GM12878 (cell line): Measurements from ENCODE around the gene C9orf78. TPM values are rescaled to one million over a fixed set of nuclear protein-coding genes. Genes with fewer than 3 reads are reported as not detected.
A peak's percentile ranks its signal among the peaks of the same experiment; 100 is the strongest.

ENCODE experiments used
- ATAC-seq: fragments of 200-7000 bp; cut with Tn5 transposase; 3 replicates; pipeline ENCODE4 v1.9.1; 2020; ENCODE audit warnings: mild to moderate bottlenecking, moderate library complexity
- BruUV-seq: library from RNA; stranded (reverse); fragments of 400-500 nt; replicated peaks from 2 replicates; lab custom pipeline; 2021; lab: Mats Ljungman, UMichigan
- CTCF ChIA-PET: fragments of 300-600 bp; sonication (Branson Sonifier 250); formaldehyde crosslinking; extraction: SDS; loops from one replicate; lab custom pipeline; 2021; ENCODE audit warnings: inconsistent platforms; lab: Yijun Ruan, JAX
- POLR2A ChIA-PET: fragments of 350-600 bp; formaldehyde crosslinking; extraction: SDS; loops from one replicate; lab custom pipeline; 2021; ENCODE audit warnings: inconsistent platforms; lab: Charles Lee
- RAD21 ChIA-PET: fragments of 300-600 bp; sonication (Branson Sonifier 250); formaldehyde crosslinking; loops from one replicate; lab custom pipeline; 2023; ENCODE audit warnings: antibody characterized with exemption; ENCODE audit not compliant: unreplicated experiment; lab: Charles Lee
- SMC1A ChIA-PET: fragments of 300-600 bp; sonication (Branson Sonifier 250); formaldehyde crosslinking; loops from one replicate; lab custom pipeline; 2023; ENCODE audit not compliant: unreplicated experiment, uncharacterized antibody; lab: Charles Lee
- DNase-seq: peaks from one replicate; pipeline ENCODE4 v3.0.0-alpha.2; 2011; ENCODE audit warnings: low read depth, low spot score
- FAIRE-seq: peaks from 3 replicates; lab custom pipeline; 2011; peaks lifted over from hg19 to GRCh38; lab: Jason Lieb, UNC
- H2AFZ ChIP-seq: 2 replicates; pipeline ENCODE4 v1.6.0; 2011; ENCODE audit warnings: low read depth, low read length, control low read depth; ENCODE audit not compliant: control insufficient read depth
- H3K27ac ChIP-seq: 2 replicates; pipeline ENCODE4 v1.5.1; 2011; ENCODE audit warnings: control low read depth; ENCODE audit not compliant: control insufficient read depth, insufficient read depth
- H3K27me3 ChIP-seq, 2 experiments: replicated peaks in 1 of 2; 2 replicates each; pipeline versions ENCODE4 v1.6.0 to v1.6.1; 2011; ENCODE audit warnings: low read length in 1 of 2; ENCODE audit not compliant: control insufficient read depth in 2 of 2, insufficient read depth in 2 of 2
- H3K36me3 ChIP-seq, 2 experiments: 2 replicates each; pipeline ENCODE4 v1.5.1; 2011; ENCODE audit warnings: low read length in 1 of 2; ENCODE audit not compliant: control insufficient read depth in 2 of 2, insufficient read depth in 2 of 2
- H3K4me1 ChIP-seq: 2 replicates; pipeline ENCODE4 v1.6.1; 2011; ENCODE audit warnings: mild to moderate bottlenecking, low read length, moderate library complexity, mixed read lengths; ENCODE audit not compliant: control insufficient read depth, insufficient read depth
- H3K4me2 ChIP-seq: 2 replicates; pipeline ENCODE4 v1.6.0; 2011; ENCODE audit warnings: control low read depth; ENCODE audit not compliant: control insufficient read depth, insufficient read depth
- H3K4me3 ChIP-seq: fragments of 200-600 bp; sonication (generic); 2 replicates; pipeline ENCODE4 v1.5.1; 2016
- H3K79me2 ChIP-seq: 2 replicates; pipeline ENCODE4 v1.6.0; 2011; ENCODE audit warnings: low read length; ENCODE audit not compliant: control insufficient read depth, insufficient read depth
- H3K9ac ChIP-seq: 2 replicates; pipeline ENCODE4 v1.8.0; 2011; ENCODE audit warnings: low read length, control low read depth, mixed read lengths; ENCODE audit not compliant: control insufficient read depth, insufficient read depth
- H3K9me3 ChIP-seq: replicated peaks from 3 replicates; pipeline ENCODE4 v1.5.1; 2011; ENCODE audit warnings: mild to moderate bottlenecking, low read length; ENCODE audit not compliant: control insufficient read depth, insufficient read depth
- H4K20me1 ChIP-seq: 2 replicates; pipeline ENCODE4 v1.6.0; 2011; ENCODE audit not compliant: control insufficient read depth, insufficient read depth
- CTCF ChIP-seq, 3 experiments: IDR thresholded peaks in 2 of 3; conservative IDR thresholded peaks in 1 of 3; 2 replicates each; pipeline ENCODE4 v1.5.1; 2011; ENCODE audit warnings: low read depth in 3 of 3, low read length in 3 of 3, mild to moderate bottlenecking in 3 of 3, control low read depth in 2 of 3, moderate library complexity in 2 of 3, inconsistent platforms in 1 of 3, mixed read lengths in 1 of 3; ENCODE audit not compliant: control insufficient read depth in 2 of 3, insufficient read depth in 1 of 3; ENCODE audit errors: extremely low read depth in 1 of 3
- JUNB ChIP-seq: IDR thresholded peaks from 2 replicates; pipeline ENCODE4 v1.6.1; 2016; ENCODE audit warnings: antibody characterized with exemption, mild to moderate bottlenecking
- MTA3 ChIP-seq: IDR thresholded peaks from 2 replicates; pipeline ENCODE4 v1.6.1; 2012; ENCODE audit warnings: low read length, inconsistent platforms, borderline replicate concordance
- POLR2A ChIP-seq: IDR thresholded peaks from 2 replicates; pipeline ENCODE4 v1.6.1; 2011; ENCODE audit warnings: low read depth, mild to moderate bottlenecking, low read length
- RB1 ChIP-seq: fragments of 450-650 bp; formaldehyde crosslinking; IDR thresholded peaks from 2 replicates; pipeline ENCODE4 v1.6.1; 2017; ENCODE audit warnings: mild to moderate bottlenecking, borderline replicate concordance
- SUPT20H ChIP-seq: IDR thresholded peaks from 2 replicates; pipeline ENCODE4 v1.6.1; 2011; ENCODE audit warnings: low read depth, mild to moderate bottlenecking, low read length, moderate library complexity, borderline replicate concordance; ENCODE audit not compliant: control insufficient read depth
- TAF1 ChIP-seq: IDR thresholded peaks from 2 replicates; pipeline ENCODE4 v1.6.1; 2011; ENCODE audit warnings: mild to moderate bottlenecking, low read depth, low read length, borderline replicate concordance
- ZBTB4 ChIP-seq: fragments of 450-650 bp; formaldehyde crosslinking; IDR thresholded peaks from 2 replicates; pipeline ENCODE4 v1.4.0; 2022; ENCODE audit warnings: mild to moderate bottlenecking, moderate library complexity
- WGBS: methylation state at CpG from one replicate; pipeline ENCODE4 v1.1.6; 2016; ENCODE audit warnings: low lambda C conversion rate; ENCODE audit not compliant: insufficient replicate concordance, insufficient coverage; ENCODE audit errors: missing lambda C conversion rate; 5-methylcytosine and 5-hydroxymethylcytosine counted together
- in situ Hi-C: fragments of 300-500 bp; cut with MboI; formaldehyde crosslinking; loops from 9 replicates; pipeline ENCODE4 v1.14.3; 2018; ENCODE audit warnings: mixed read lengths
- intact Hi-C: fragments of 100-400 bp; cut with micrococcal nuclease; formaldehyde crosslinking; loops from one replicate; pipeline ENCODE4 v1.14.2; 2022; ENCODE audit not compliant: unreplicated experiment
- polyA plus RNA-seq, 11 experiments: library from polyadenylated mRNA; depleted of rRNA in 4 of 11; unstranded in 6 of 11; stranded (reverse) in 5 of 11; fragments of >200 nt; fragmentation: Nextera tagmentation in 4 of 11; fragmentation: Illumina TruSeq in 1 of 11; extraction: Ambion mirVana in 4 of 11; extraction: Trizol in 1 of 11; gene quantifications; 1 replicate in 1 of 11; 2 replicates in 10 of 11; pipeline versions ENCODE4 v1.2.1 to v1.2.3, GENCODE V29; 2011 to 2016; ENCODE audit warnings: inconsistent platforms in 2 of 11, missing spikeins in 2 of 11, low read depth in 1 of 11
- total RNA-seq, 4 experiments: library from RNA; depleted of rRNA in 3 of 4; stranded (reverse); fragments of >200 nt in 3 of 4; fragmentation: Illumina TruSeq in 1 of 4; extraction: Trizol in 1 of 4; gene quantifications; 2 replicates each; pipeline versions ENCODE4 v1.2.1 to v1.2.3, GENCODE V29; 2013 to 2021

C9orf78 gene
- total and polyA plus RNA-seq, 10 of the 15 experiments (the other 5 are each of a cell fraction or from before 2014, with no cell fraction given) = 23.0 to 60.9 (median 47.5) TPM

GRCh38 chr9:129812385-129812784 is 22.7 kb downstream of the C9orf78 start:
- SMC1A ChIA-PET = no interaction called here
- Histone ChIP-seq H3K27ac (no peak overlapping the region), H3K4me3 (no peak overlapping the region), H3K9me3 (no peaks in the 10 kb centered on the region), H3K9ac (no peak overlapping the region), H2AFZ (no peak overlapping the region), H3K79me2 (no peaks in the 10 kb centered on the region), H3K4me2 (no peak overlapping the region), H3K27me3 (no peaks in the 10 kb centered on the region), H3K4me1 (peaks cover 3% of the 10 kb centered on the region), H4K20me1 (no peaks in the 10 kb centered on the region), H3K36me3 (peaks cover 7 to 17% of the 10 kb centered on the region in 2 experiments)
- FAIRE-seq = no peak
- TF ChIP-seq MTA3 (0 out of 2 replicates have a peak, but pooled peaks have one; percentile 22), POLR2A (peak; percentile 43; the same call in 1 of the 2 replicates), ZBTB4 (no peak), CTCF (IDR thresholded peaks at IDR 0.05 in 2 of 3, conservative IDR thresholded peaks at IDR 0.05 in 1 of 3; ENCODE audit: control insufficient read depth in 2 of 3, extremely low read depth in 1 of 3, insufficient read depth in 1 of 3, low read depth in 3 of 3, low read length in 3 of 3) (no peak), SUPT20H (no peak), JUNB (no peak), RB1 (no peak), TAF1 (no peak)
- intact Hi-C loops = no loop called here
- no TSS peak for BruUV-seq
- POLR2A ChIA-PET = interaction anchor here (0.6 kb wide), 2 partner anchors 9 to 81 kb away, joined by 3 to 4 read pairs; no protein-coding TSS in a partner anchor
- RAD21 ChIA-PET = no interaction called here
- in situ Hi-C loops = no loop called here
- CTCF ChIA-PET = interaction anchor here (1.0 kb wide), 1 partner anchor 30 kb away, joined by 3 read pairs; no protein-coding TSS in a partner anchor
- DNase-seq = no peak
- WGBS = 50% methylated on average over 9 of the region's 9 CpGs
- no peak for ATAC-seq
